ENCODE data around the gene DGCR6. TPM values are rescaled to one million over a fixed set of nuclear protein-coding genes. Genes with fewer than 3 reads are reported as not detected.
"Not testable (repeated sequence)": the region's sequence is repeated elsewhere in the genome, so short reads cannot be mapped to it uniquely, and the experiment has no call there.

Gene DGCR6
- total and polyA plus RNA-seq, 2 of the 4 experiments (the other 2 are of a cell fraction): 0.54 to 0.58 TPM

- H3K9ac ChIP-seq (ENCODE audit: low read depth, low read length); dilution Hi-C loops (cut with HindIII; ENCODE audit: low sequenced_read_pairs, unreplicated experiment); H3K56ac ChIP-seq (ENCODE audit: extremely low read depth, insufficient read depth, low read length); H3K4ac ChIP-seq (ENCODE audit: low read depth, low read length); CTCF ChIA-PET; H4K5ac ChIP-seq (ENCODE audit: low read depth, low read length); H3K9me3 ChIP-seq (ENCODE audit: control insufficient read depth, insufficient read depth, low read length); H2BK15ac ChIP-seq (ENCODE audit: low read depth, low read length); H2BK20ac ChIP-seq (ENCODE audit: low read depth, low read length); H3K27ac ChIP-seq (ENCODE audit: insufficient read depth, low read length); DNase-seq; H2BK5ac ChIP-seq (ENCODE audit: low read depth, low read length, poor library complexity, severe bottlenecking); BruUV-seq (replicated peaks); H3K9me1 ChIP-seq (ENCODE audit: insufficient read depth, low read length); H3K36me3 ChIP-seq (ENCODE audit: control insufficient read depth, insufficient read depth, low read length); H4K20me1 ChIP-seq (ENCODE audit: insufficient read depth, low read length); H3K18ac ChIP-seq (ENCODE audit: low read depth, low read length); POLR2A ChIA-PET (ENCODE audit: unreplicated experiment); H2AK5ac ChIP-seq (ENCODE audit: low read depth, low read length); H4K91ac ChIP-seq (ENCODE audit: insufficient read depth, low read depth, low read length); H2BK120ac ChIP-seq (ENCODE audit: low read depth, low read length); H2AK9ac ChIP-seq (replicated peaks; ENCODE audit: low read depth, low read length, poor library complexity); H3K27me3 ChIP-seq (ENCODE audit: control insufficient read depth, insufficient read depth, low read length); H4K8ac ChIP-seq (ENCODE audit: low read depth in 2 of 2, low read length in 2 of 2); H3K4me3 ChIP-seq (ENCODE audit: insufficient read depth, low read depth, low read length); ATAC-seq (ENCODE audit: low read depth); H3K14ac ChIP-seq (replicated peaks; ENCODE audit: low read depth, low read length); H3K4me1 ChIP-seq (ENCODE audit: control insufficient read depth, insufficient read depth, low read length); in situ Hi-C loops (cut with MboI; ENCODE audit: low sequenced_read_pairs); intact Hi-C loops (cut with micrococcal nuclease); H3K79me1 ChIP-seq (ENCODE audit: low read depth in 1 of 2, low read length in 2 of 2); H2AFZ ChIP-seq (replicated peaks; ENCODE audit: low read length, poor library complexity); H3K23ac ChIP-seq (ENCODE audit: low read depth, low read length); H3K4me2 ChIP-seq (ENCODE audit: low read depth, low read length): not testable (repeated sequence)
- no CpG with 5 or more reads among the region's 3 CpGs for WGBS, 2 experiments (ENCODE audit: extremely low coverage in 2 of 2, insufficient read length in 1 of 2)
Measured at GRCh38 chr22:18917818-18918217, 11.7 kb downstream of the DGCR6 start.

- ATAC-seq (ENCODE audit: low read depth): not testable (repeated sequence)
- WGBS, 2 experiments (ENCODE audit: extremely low coverage in 2 of 2, insufficient read length in 1 of 2): no CpG with 5 or more reads among the region's 12 CpGs
Measured at GRCh38 chr22:18920257-18920902, 14.3 kb downstream of the DGCR6 start.

More at GRCh38 chr22:18920257-18920902, 14.3 kb downstream of the DGCR6 start:
- H3K56ac ChIP-seq (ENCODE audit: extremely low read depth, insufficient read depth, low read length); H2AK9ac ChIP-seq (replicated peaks; ENCODE audit: low read depth, low read length, poor library complexity); H3K9me1 ChIP-seq (ENCODE audit: insufficient read depth, low read length); H3K4ac ChIP-seq (ENCODE audit: low read depth, low read length); BruUV-seq (replicated peaks); H3K27me3 ChIP-seq (ENCODE audit: control insufficient read depth, insufficient read depth, low read length); H3K18ac ChIP-seq (ENCODE audit: low read depth, low read length); H2AFZ ChIP-seq (replicated peaks; ENCODE audit: low read length, poor library complexity); H4K20me1 ChIP-seq (ENCODE audit: insufficient read depth, low read length); H3K4me3 ChIP-seq (ENCODE audit: insufficient read depth, low read depth, low read length); H3K23ac ChIP-seq (ENCODE audit: low read depth, low read length); H2BK20ac ChIP-seq (ENCODE audit: low read depth, low read length); CTCF ChIA-PET; H3K9me3 ChIP-seq (ENCODE audit: control insufficient read depth, insufficient read depth, low read length); H3K79me1 ChIP-seq (ENCODE audit: low read depth in 1 of 2, low read length in 2 of 2); H2AK5ac ChIP-seq (ENCODE audit: low read depth, low read length); H3K4me2 ChIP-seq (ENCODE audit: low read depth, low read length); H2BK120ac ChIP-seq (ENCODE audit: low read depth, low read length); DNase-seq; in situ Hi-C loops (cut with MboI; ENCODE audit: low sequenced_read_pairs); H3K36me3 ChIP-seq (ENCODE audit: control insufficient read depth, insufficient read depth, low read length); POLR2A ChIA-PET (ENCODE audit: unreplicated experiment); H4K91ac ChIP-seq (ENCODE audit: insufficient read depth, low read depth, low read length); H3K27ac ChIP-seq (ENCODE audit: insufficient read depth, low read length); dilution Hi-C loops (cut with HindIII; ENCODE audit: low sequenced_read_pairs, unreplicated experiment); H4K8ac ChIP-seq (ENCODE audit: low read depth in 2 of 2, low read length in 2 of 2); H3K4me1 ChIP-seq (ENCODE audit: control insufficient read depth, insufficient read depth, low read length); H2BK15ac ChIP-seq (ENCODE audit: low read depth, low read length); H4K5ac ChIP-seq (ENCODE audit: low read depth, low read length); H3K14ac ChIP-seq (replicated peaks; ENCODE audit: low read depth, low read length); H3K9ac ChIP-seq (ENCODE audit: low read depth, low read length); intact Hi-C loops (cut with micrococcal nuclease); H2BK5ac ChIP-seq (ENCODE audit: low read depth, low read length, poor library complexity, severe bottlenecking): not testable (repeated sequence)
